Measurements from ENCODE around the gene BCL3.

- TF ChIP-seq EZH2 (IDR thresholded peaks at IDR 0.05; ENCODE audit: insufficient read depth, poor library complexity, severe bottlenecking) (no peak), EZH2phosphoT487 (IDR thresholded peaks at IDR 0.05; ENCODE audit: insufficient read depth, low read depth) (no peak)
Measured at GRCh38 chr19:44723952-44724319, 24.6 kb upstream of the BCL3 start.

All from GM23248 (cell line).